GM12878 (cell line): Measurements from ENCODE around the gene MXRA8. TPM values are rescaled to one million over a fixed set of nuclear protein-coding genes. Genes with fewer than 3 reads are reported as not detected.

Source experiments
- CBFB ChIP-seq: IDR thresholded peaks from 2 replicates; pipeline ENCODE4 v1.6.1; 2016; ENCODE audit warnings: antibody characterized with exemption, low read depth
- CREB1 ChIP-seq: IDR thresholded peaks from 2 replicates; pipeline ENCODE4 v1.6.1; 2012; ENCODE audit warnings: low read depth, mild to moderate bottlenecking, inconsistent platforms
- EZH2 ChIP-seq: IDR thresholded peaks from 2 replicates; pipeline ENCODE4 v1.6.1; 2012; ENCODE audit warnings: low read depth, mild to moderate bottlenecking, control low read depth, inconsistent platforms, low read length, borderline replicate concordance; ENCODE audit not compliant: control insufficient read depth
- FOXK2 ChIP-seq: fragments of 450-650 bp; IDR thresholded peaks from 2 replicates; pipeline ENCODE4 v1.6.1; 2017; ENCODE audit warnings: mild to moderate bottlenecking, moderate library complexity
- FOXM1 ChIP-seq: IDR thresholded peaks from 2 replicates; pipeline ENCODE4 v1.6.1; 2012; ENCODE audit warnings: low read depth, mild to moderate bottlenecking, inconsistent platforms, low read length, moderate library complexity
- GABPA ChIP-seq: IDR thresholded peaks from 2 replicates; pipeline ENCODE4 v1.6.1; 2014; ENCODE audit warnings: antibody characterized with exemption, low read depth, mild to moderate bottlenecking, inconsistent platforms
- HCFC1 ChIP-seq: fragments of 150-350 bp; IDR thresholded peaks from 2 replicates; pipeline ENCODE4 v1.6.1; 2014; ENCODE audit warnings: low read length
- HDAC2 ChIP-seq: fragments of 200-600 bp; sonication (generic); IDR thresholded peaks from 2 replicates; pipeline ENCODE4 v1.6.1; 2017
- KDM1A ChIP-seq: fragments of 200-600 bp; sonication (generic); IDR thresholded peaks from 2 replicates; pipeline ENCODE4 v1.6.1; 2016; ENCODE audit warnings: borderline replicate concordance
- MYB ChIP-seq: fragments of 150-350 bp; IDR thresholded peaks from 2 replicates; pipeline ENCODE4 v1.6.1; 2014; ENCODE audit warnings: mild to moderate bottlenecking, low read depth, low read length, borderline replicate concordance
- NBN ChIP-seq: fragments of 450-650 bp; IDR thresholded peaks from 2 replicates; pipeline ENCODE4 v1.6.1; 2016
- NFIC ChIP-seq: IDR thresholded peaks from 2 replicates; pipeline ENCODE4 v1.6.1; 2012; ENCODE audit warnings: low read depth, mild to moderate bottlenecking, inconsistent platforms, low read length, moderate library complexity
- POLR2AphosphoS2 ChIP-seq: IDR thresholded peaks from 2 replicates; pipeline ENCODE4 v1.6.1; 2011; ENCODE audit warnings: low read depth, mild to moderate bottlenecking, low read length, improper control_type of control experiment, moderate library complexity
- POU2F2 ChIP-seq: IDR thresholded peaks from 3 replicates; pipeline ENCODE4 v1.6.1; 2011; ENCODE audit warnings: low read depth, mild to moderate bottlenecking, low read length, borderline replicate concordance
- RCOR1 ChIP-seq: conservative IDR thresholded peaks from 2 replicates; pipeline ENCODE4 v1.6.1; 2012; ENCODE audit warnings: low read depth, low read length, improper control_type of control experiment
- SIN3A ChIP-seq: IDR thresholded peaks from 2 replicates; pipeline ENCODE4 v1.6.1; 2012; ENCODE audit warnings: low read depth, low read length, improper control_type of control experiment
- SREBF1 ChIP-seq: IDR thresholded peaks from 2 replicates; pipeline ENCODE4 v1.6.1; 2012; ENCODE audit warnings: mild to moderate bottlenecking, low read length
- TBL1XR1 ChIP-seq: IDR thresholded peaks from 2 replicates; pipeline ENCODE4 v1.6.1; 2012; ENCODE audit warnings: low read depth, low read length, improper control_type of control experiment
- ZBED1 ChIP-seq: IDR thresholded peaks from 2 replicates; pipeline ENCODE4 v1.6.1; 2016; ENCODE audit warnings: borderline replicate concordance
- polyA plus RNA-seq, 11 experiments: library from polyadenylated mRNA; depleted of rRNA in 4 of 11; unstranded in 6 of 11; stranded (reverse) in 5 of 11; fragments of >200 nt; fragmentation: Nextera tagmentation in 4 of 11; fragmentation: Illumina TruSeq in 1 of 11; extraction: Ambion mirVana in 4 of 11; extraction: Trizol in 1 of 11; gene quantifications; 1 replicate in 1 of 11; 2 replicates in 10 of 11; pipeline versions ENCODE4 v1.2.1 to v1.2.3, GENCODE V29; 2011 to 2016; ENCODE audit warnings: inconsistent platforms in 2 of 11, missing spikeins in 2 of 11, low read depth in 1 of 11
- total RNA-seq, 4 experiments: library from RNA; depleted of rRNA in 3 of 4; stranded (reverse); fragments of >200 nt in 3 of 4; fragmentation: Illumina TruSeq in 1 of 4; extraction: Trizol in 1 of 4; gene quantifications; 2 replicates each; pipeline versions ENCODE4 v1.2.1 to v1.2.3, GENCODE V29; 2013 to 2021
- TF ChIP-seq, protein P1 (sequence below): fragments of 450-650 bp; IDR thresholded peaks from 2 replicates; pipeline ENCODE4 v1.6.1; 2017; ENCODE audit warnings: mild to moderate bottlenecking
- TF ChIP-seq, protein P2 (sequence below): fragments of 450-650 bp; IDR thresholded peaks from 2 replicates; pipeline ENCODE4 v1.6.1; 2017; ENCODE audit warnings: low read depth, mild to moderate bottlenecking, moderate library complexity
- TF ChIP-seq, protein P3 (sequence below): IDR thresholded peaks from 2 replicates; pipeline ENCODE4 v1.6.1; 2012; ENCODE audit warnings: low read depth, low read length, improper control_type of control experiment
- TF ChIP-seq, protein P4 (sequence below): fragments of 450-650 bp; IDR thresholded peaks from 2 replicates; pipeline ENCODE4 v1.6.1; 2017; ENCODE audit warnings: mild to moderate bottlenecking, low read depth, inconsistent platforms; ENCODE audit not compliant: poor library complexity, severe bottlenecking

The MXRA8 gene
- total and polyA plus RNA-seq, 10 of the 15 experiments (the other 5 are each of a cell fraction or from before 2014, with no cell fraction given), result 0.11 to 0.54 (median 0.21) TPM; not detected in 6

DNA sequence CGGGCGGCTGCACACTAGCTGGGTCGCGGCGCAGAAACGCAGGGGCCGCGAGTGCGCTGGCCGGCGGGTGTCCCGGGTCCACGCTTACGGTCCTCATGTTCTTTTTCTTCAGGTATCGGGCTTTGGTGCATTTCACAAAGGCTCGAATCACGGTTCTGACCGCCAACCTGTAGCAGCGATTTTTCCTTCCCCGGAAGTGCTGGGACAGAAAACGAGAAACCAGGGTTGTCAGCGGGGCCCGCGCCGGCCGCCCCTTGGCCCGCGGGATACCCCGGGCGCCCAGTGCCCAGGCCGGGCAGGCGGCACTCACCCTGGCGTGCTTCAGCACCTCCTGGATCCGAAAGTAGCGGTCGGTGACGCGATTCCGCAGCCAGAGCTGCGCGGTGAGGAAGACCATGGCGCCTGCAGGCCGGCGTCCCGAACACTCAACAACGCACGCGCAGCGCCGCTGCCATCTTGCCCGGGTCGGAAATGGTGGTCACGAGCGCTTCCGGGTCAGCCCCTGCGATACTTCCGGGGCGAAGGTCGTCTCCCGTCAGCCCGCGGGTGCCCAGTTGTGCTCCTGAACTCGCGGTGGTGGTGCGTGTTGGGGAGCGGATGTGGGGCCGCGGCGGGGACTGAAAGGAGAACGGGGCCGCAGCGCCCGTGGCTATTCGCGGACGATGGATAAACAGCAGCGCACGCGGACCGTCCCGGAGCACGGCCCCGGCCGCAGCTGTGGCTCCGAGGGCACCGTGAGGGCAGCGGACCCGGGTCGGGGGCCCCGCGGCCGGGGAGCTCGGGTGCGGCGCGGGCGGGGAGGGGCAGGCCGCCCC lies 48.7 kb upstream of the MXRA8 start, which contains the start of gene MRPL20 (continued):
- TF ChIP-seq POLR2AphosphoS2 (peak; percentile 93), EZH2 (no peak), GABPA (no peak), CBFB (peak; percentile 67), TBL1XR1 (peak; percentile 99), NFIC (no peak), SIN3A (peak; percentile 70), HDAC2 (no peak), CREB1 (no peak), ZBED1 (no peak), NBN (no peak), POU2F2 (no peak; the same call in 1 of the 3 replicates), KDM1A (no peak), RCOR1 (no peak), MYB (no peak), FOXK2 (peak; percentile 48; the same call in 1 of the 2 replicates), HCFC1 (peak; percentile 88), SREBF1 (peak; percentile 92), FOXM1 (no peak)
- TF ChIP-seq, protein P1, sequence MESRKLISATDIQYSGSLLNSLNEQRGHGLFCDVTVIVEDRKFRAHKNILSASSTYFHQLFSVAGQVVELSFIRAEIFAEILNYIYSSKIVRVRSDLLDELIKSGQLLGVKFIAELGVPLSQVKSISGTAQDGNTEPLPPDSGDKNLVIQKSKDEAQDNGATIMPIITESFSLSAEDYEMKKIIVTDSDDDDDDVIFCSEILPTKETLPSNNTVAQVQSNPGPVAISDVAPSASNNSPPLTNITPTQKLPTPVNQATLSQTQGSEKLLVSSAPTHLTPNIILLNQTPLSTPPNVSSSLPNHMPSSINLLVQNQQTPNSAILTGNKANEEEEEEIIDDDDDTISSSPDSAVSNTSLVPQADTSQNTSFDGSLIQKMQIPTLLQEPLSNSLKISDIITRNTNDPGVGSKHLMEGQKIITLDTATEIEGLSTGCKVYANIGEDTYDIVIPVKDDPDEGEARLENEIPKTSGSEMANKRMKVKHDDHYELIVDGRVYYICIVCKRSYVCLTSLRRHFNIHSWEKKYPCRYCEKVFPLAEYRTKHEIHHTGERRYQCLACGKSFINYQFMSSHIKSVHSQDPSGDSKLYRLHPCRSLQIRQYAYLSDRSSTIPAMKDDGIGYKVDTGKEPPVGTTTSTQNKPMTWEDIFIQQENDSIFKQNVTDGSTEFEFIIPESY, result no peak
- TF ChIP-seq, protein P2, sequence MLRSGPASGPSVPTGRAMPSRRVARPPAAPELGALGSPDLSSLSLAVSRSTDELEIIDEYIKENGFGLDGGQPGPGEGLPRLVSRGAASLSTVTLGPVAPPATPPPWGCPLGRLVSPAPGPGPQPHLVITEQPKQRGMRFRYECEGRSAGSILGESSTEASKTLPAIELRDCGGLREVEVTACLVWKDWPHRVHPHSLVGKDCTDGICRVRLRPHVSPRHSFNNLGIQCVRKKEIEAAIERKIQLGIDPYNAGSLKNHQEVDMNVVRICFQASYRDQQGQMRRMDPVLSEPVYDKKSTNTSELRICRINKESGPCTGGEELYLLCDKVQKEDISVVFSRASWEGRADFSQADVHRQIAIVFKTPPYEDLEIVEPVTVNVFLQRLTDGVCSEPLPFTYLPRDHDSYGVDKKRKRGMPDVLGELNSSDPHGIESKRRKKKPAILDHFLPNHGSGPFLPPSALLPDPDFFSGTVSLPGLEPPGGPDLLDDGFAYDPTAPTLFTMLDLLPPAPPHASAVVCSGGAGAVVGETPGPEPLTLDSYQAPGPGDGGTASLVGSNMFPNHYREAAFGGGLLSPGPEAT, result peak; percentile 93
- TF ChIP-seq, protein P3, sequence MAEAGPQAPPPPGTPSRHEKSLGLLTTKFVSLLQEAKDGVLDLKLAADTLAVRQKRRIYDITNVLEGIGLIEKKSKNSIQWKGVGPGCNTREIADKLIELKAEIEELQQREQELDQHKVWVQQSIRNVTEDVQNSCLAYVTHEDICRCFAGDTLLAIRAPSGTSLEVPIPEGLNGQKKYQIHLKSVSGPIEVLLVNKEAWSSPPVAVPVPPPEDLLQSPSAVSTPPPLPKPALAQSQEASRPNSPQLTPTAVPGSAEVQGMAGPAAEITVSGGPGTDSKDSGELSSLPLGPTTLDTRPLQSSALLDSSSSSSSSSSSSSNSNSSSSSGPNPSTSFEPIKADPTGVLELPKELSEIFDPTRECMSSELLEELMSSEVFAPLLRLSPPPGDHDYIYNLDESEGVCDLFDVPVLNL, result no peak
- TF ChIP-seq, protein P4, sequence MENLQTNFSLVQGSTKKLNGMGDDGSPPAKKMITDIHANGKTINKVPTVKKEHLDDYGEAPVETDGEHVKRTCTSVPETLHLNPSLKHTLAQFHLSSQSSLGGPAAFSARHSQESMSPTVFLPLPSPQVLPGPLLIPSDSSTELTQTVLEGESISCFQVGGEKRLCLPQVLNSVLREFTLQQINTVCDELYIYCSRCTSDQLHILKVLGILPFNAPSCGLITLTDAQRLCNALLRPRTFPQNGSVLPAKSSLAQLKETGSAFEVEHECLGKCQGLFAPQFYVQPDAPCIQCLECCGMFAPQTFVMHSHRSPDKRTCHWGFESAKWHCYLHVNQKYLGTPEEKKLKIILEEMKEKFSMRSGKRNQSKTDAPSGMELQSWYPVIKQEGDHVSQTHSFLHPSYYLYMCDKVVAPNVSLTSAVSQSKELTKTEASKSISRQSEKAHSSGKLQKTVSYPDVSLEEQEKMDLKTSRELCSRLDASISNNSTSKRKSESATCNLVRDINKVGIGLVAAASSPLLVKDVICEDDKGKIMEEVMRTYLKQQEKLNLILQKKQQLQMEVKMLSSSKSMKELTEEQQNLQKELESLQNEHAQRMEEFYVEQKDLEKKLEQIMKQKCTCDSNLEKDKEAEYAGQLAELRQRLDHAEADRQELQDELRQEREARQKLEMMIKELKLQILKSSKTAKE, result no peak
